WTC11 (cell line): Measurements from ENCODE around the gene NXPH4.

Source experiments
- ARID4B ChIP-seq: sonication (generic); formaldehyde crosslinking; IDR thresholded peaks from 2 replicates; pipeline ENCODE4 v1.8.0; 2023; ENCODE audit warnings: missing genetic modification reagents, mild to moderate bottlenecking, borderline replicate concordance
- TEAD1 ChIP-seq: sonication (generic); formaldehyde crosslinking; IDR thresholded peaks from 2 replicates; pipeline ENCODE4 v1.8.0; 2022; ENCODE audit warnings: mild to moderate bottlenecking, missing genetic modification reagents
- TF ChIP-seq, protein P1 (sequence below): fragments of 200-600 bp; IDR thresholded peaks from 2 replicates; pipeline ENCODE4 v1.8.0; 2022; ENCODE audit warnings: antibody characterized with exemption
- TF ChIP-seq, protein P2 (sequence below): sonication (generic); formaldehyde crosslinking; IDR thresholded peaks from 2 replicates; pipeline ENCODE4 v1.8.1; 2023; ENCODE audit warnings: mild to moderate bottlenecking, missing genetic modification reagents

DNA sequence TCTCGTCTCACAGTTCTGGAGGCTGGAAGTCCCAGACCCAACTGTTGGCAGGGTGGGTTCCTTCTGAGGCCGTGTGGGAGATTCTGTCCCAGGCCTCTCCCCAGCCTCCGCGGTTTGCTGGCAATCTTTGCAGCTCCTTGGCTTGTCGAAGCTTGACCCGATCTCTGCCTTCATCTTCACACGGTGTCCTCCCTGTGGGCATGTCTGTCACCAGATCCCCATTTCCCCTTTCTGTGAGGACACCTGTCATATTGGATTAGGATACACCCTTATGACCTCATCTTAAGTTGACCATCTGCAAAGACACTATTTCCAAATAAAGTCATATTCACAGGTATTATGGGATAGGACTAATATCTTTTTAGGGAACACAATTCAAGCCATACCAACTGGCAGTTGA is 46.6 kb upstream of the NXPH4 start:
- no peak for TF ChIP-seq TEAD1
- TF ChIP-seq, protein P1, sequence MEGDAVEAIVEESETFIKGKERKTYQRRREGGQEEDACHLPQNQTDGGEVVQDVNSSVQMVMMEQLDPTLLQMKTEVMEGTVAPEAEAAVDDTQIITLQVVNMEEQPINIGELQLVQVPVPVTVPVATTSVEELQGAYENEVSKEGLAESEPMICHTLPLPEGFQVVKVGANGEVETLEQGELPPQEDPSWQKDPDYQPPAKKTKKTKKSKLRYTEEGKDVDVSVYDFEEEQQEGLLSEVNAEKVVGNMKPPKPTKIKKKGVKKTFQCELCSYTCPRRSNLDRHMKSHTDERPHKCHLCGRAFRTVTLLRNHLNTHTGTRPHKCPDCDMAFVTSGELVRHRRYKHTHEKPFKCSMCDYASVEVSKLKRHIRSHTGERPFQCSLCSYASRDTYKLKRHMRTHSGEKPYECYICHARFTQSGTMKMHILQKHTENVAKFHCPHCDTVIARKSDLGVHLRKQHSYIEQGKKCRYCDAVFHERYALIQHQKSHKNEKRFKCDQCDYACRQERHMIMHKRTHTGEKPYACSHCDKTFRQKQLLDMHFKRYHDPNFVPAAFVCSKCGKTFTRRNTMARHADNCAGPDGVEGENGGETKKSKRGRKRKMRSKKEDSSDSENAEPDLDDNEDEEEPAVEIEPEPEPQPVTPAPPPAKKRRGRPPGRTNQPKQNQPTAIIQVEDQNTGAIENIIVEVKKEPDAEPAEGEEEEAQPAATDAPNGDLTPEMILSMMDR: no peak
- TF ChIP-seq, protein P2, sequence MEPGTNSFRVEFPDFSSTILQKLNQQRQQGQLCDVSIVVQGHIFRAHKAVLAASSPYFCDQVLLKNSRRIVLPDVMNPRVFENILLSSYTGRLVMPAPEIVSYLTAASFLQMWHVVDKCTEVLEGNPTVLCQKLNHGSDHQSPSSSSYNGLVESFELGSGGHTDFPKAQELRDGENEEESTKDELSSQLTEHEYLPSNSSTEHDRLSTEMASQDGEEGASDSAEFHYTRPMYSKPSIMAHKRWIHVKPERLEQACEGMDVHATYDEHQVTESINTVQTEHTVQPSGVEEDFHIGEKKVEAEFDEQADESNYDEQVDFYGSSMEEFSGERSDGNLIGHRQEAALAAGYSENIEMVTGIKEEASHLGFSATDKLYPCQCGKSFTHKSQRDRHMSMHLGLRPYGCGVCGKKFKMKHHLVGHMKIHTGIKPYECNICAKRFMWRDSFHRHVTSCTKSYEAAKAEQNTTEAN (CRISPR knock-in tag): no peak
- TF ChIP-seq ARID4B: no peak
